Measurements from ENCODE around the gene GGA1. TPM values are rescaled to one million over a fixed set of nuclear protein-coding genes. Genes with fewer than 3 reads are reported as not detected.

The GGA1 gene, protein sequence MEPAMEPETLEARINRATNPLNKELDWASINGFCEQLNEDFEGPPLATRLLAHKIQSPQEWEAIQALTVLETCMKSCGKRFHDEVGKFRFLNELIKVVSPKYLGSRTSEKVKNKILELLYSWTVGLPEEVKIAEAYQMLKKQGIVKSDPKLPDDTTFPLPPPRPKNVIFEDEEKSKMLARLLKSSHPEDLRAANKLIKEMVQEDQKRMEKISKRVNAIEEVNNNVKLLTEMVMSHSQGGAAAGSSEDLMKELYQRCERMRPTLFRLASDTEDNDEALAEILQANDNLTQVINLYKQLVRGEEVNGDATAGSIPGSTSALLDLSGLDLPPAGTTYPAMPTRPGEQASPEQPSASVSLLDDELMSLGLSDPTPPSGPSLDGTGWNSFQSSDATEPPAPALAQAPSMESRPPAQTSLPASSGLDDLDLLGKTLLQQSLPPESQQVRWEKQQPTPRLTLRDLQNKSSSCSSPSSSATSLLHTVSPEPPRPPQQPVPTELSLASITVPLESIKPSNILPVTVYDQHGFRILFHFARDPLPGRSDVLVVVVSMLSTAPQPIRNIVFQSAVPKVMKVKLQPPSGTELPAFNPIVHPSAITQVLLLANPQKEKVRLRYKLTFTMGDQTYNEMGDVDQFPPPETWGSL
- 20.8 to 24.2 TPM (median 22.8 TPM) in 5 replicates for total RNA-seq (2022; extraction: Qiagen RNA extraction; ENCODE audit: low read depth)

DNA sequence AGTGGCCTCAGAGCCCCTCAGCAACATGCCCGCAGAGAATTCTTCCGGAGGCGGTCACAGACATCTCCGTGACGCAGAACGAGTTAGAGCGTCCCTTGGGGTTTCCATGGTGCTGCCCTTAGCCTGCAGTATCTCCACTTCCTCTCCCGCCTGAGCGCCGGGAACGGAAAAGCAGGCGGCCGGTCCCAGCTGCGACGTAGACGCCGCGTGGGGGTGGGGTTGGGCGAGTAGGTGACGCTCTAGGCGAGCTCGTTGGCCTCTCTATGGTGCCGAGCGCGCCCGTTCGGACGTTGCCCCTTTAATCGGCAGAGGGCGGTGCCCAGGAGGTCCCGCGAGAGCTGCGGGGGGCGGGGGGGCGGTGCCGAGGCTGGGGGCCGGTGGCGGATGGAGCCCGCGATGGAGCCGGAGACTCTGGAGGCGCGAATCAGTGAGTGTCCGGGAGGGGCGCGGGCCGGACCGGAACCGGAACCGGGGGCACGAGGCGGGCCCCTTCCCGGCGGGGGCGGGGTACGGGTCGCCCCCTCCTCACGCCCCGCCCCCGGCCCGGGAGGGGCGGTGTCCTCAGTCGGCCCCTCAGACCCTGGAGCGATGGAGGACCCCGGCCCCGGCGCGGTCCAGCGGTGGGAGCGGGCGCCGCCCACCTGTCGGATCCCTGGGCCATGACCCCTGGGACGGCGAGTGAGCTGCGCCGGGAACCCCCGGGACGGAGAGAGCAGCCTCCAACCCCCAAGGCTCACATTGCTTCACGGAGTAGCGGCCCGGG is at the start of gene GGA1:
Gene GGA1 (plus strand): TSS at position 358 of the 763 bp plus-strand sequence. CDS start 27 bp downstream, at position 385.

DNA sequence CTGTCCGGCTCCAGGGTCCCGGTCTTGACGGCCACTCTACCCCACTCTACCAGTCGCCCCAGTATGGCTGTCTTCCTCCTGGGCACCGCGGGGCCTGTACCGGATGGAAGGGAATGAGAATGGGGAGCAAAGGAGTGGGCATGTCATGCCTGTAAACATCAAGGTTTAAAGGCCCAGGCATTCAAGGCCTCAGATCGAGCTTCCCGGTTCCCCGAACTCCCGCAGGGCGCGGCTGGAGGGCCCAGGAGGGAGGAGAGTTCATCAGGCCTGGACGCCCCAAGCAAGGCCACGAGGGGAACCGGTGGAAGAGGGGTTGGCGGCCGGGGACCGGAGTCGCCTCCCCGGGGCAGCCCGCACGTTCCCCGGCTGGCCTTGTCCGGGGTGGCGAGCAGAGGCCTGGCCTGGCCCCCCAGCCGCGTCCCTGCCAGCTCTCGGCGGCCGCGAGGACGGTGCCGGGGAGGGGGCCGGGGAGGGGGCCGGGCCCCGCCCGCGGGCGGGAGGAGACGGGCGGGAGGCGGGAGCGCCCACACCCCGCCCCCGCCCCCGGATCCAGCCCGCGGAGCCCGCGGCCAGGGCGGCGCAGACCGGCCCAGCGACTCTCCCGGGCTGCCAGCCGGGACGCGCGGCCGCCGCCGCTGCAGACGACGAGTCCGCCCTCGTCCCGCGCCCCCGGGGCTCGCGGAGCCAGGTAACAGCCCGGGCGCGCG is 48.6 kb upstream of the GGA1 start, which contains the start of gene CDC42EP1:
Gene CDC42EP1 (plus strand): TSS at position 580 of the 707 bp plus-strand sequence. CDS start 5,870 bp downstream, outside the sequence.

GRCh38 chr22:37639070-37639760 is 30.6 kb downstream of the GGA1 start, which contains the start of gene SH3BP1:
SH3BP1 (plus strand) TSS chr22:37639669; CDS start chr22:37639788, 119 bp downstream.

DNA sequence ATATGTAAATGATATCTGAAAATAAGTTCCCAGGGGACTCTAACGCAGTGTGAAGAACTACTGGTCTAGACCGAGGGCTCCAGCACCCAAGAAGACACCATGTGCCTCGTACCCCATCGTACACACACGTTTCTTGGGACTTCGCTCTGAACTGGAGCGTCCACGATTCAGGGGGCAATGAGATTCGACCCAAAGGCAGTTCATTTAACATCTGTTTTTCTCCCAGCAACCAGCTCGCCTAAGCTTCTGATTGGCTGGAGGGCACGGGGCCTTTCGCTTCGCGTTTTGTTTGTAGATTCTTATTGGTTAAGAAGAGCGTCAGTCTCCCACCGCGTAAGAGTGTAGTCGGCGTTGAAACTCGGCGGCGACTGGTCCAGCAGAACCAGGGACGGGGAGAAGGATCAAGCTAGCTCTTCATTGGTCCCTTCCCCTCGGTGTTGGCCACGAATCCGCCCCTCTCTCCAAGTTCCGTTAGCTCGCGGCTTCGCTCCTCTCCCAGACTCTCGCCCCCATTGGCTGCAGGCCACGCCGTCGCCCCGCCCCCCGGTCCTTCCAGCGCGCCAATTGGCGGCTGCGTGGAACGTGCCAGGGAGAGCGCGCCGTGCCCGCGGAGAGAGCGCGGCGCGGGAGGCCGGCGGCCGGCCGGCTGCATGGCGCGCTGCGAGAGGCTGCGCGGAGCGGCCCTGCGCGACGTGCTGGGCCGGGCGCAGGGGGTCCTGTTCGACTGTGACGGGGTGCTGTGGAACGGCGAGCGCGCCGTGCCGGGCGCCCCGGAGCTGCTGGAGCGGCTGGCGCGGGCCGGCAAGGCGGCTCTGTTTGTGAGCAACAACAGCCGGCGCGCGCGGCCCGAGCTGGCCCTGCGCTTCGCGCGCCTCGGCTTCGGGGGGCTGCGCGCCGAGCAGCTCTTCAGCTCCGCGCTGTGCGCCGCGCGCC is 49.8 kb downstream of the GGA1 start, which contains the start of gene PDXP:
Gene PDXP (plus strand): TSS at position 591 of the 933 bp plus-strand sequence. CDS start 60 bp downstream, at position 651.

DNA sequence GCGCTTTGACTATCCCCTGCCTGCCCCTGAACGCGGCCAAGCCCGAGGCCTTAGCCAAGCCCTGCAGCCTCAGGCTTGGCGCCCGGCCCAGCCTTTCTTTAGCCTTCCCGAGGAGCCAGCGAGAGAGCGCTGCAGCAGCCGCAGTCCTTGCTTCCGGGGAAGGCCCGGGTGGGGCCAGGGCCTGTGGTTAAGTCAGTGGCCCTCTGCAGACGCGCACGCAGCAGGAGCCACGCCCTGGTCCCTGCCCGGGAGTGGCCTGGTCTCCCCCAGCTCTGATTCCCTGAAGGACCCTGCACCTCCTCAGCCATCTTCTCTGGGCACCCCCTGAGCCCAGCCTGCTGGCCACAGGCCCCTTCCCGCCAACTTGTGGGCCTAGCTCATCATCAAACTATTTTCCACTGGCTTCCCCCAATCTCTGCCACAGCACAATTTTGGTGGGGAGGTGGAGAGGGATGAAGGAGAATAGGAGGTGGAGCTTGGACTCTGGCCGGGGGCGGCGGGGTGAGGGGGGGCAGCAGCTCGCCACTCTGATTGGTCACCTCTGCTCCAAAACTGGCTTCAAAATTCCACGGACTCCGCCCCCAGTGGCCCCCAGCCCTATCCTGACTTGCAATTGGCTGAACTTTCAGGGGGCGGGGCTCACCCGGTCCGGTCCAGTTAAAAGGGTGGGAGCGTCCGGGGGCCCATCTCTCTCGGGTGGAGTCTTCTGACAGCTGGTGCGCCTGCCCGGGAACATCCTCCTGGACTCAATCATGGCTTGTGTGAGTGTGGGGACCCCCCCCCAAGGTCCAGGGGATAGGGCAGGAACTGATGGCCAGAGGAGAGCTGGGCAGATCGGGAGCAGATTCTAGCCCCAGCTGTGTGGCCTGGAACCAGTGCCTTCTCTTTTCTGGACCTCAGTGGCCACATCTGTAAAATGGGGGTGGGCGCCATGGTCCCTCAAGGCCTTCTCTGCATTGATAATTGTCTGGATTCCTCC is 66.6 kb downstream of the GGA1 start, which contains the start of gene LGALS1:
Gene LGALS1 (plus strand): TSS at position 686 of the 979 bp plus-strand sequence. CDS start 67 bp downstream, at position 753.

Other genes with a start within 250 kb of the GGA1 start
- 6.2 to 10.0 TPM (median 8.2 TPM) in 5 replicates for gene ELFN2, start 181.4 kb upstream of the GGA1 start, total RNA-seq (2022; extraction: Qiagen RNA extraction; ENCODE audit: low read depth)
- gene MFNG, start 122.5 kb upstream of the GGA1 start, total RNA-seq (2022; extraction: Qiagen RNA extraction; ENCODE audit: low read depth) = 1.9 to 3.2 TPM (median 2.6 TPM) in 5 replicates
- 31.4 to 41.7 TPM (median 39.2 TPM) in 5 replicates for gene CARD10, start 89.4 kb upstream of the GGA1 start, total RNA-seq (2022; extraction: Qiagen RNA extraction; ENCODE audit: low read depth)
- 31.6 to 40.9 TPM (median 36.9 TPM) in 5 replicates for gene CDC42EP1, start 48.4 kb upstream of the GGA1 start, total RNA-seq (2022; extraction: Qiagen RNA extraction; ENCODE audit: low read depth)
- gene LGALS2, start 28.7 kb upstream of the GGA1 start, total RNA-seq (2022; extraction: Qiagen RNA extraction; ENCODE audit: low read depth) = 0.38 to 0.66 TPM in 2 of 5 replicates, not detected in the others
- gene SH3BP1, start 30.8 kb downstream of the GGA1 start, total RNA-seq (2022; extraction: Qiagen RNA extraction; ENCODE audit: low read depth) = 1.3 to 2.7 TPM (median 1.9 TPM) in 5 replicates
- gene PDXP, start 49.9 kb downstream of the GGA1 start, total RNA-seq (2022; extraction: Qiagen RNA extraction; ENCODE audit: low read depth) = 18.5 to 20.5 TPM (median 20.0 TPM) in 5 replicates
- 1,194 to 1,393 TPM (median 1,273 TPM) in 5 replicates for gene LGALS1, start 66.8 kb downstream of the GGA1 start, total RNA-seq (2022; extraction: Qiagen RNA extraction; ENCODE audit: low read depth)
- 24.8 to 30.5 TPM (median 27.2 TPM) in 5 replicates for gene NOL12, start 77.5 kb downstream of the GGA1 start, total RNA-seq (2022; extraction: Qiagen RNA extraction; ENCODE audit: low read depth)
- 21.7 to 32.6 TPM (median 29.2 TPM) in 5 replicates for gene TRIOBP, start 88.2 kb downstream of the GGA1 start, total RNA-seq (2022; extraction: Qiagen RNA extraction; ENCODE audit: low read depth)
- 2.3 to 3.8 TPM (median 3.3 TPM) in 5 replicates for gene GCAT, start 199.1 kb downstream of the GGA1 start, total RNA-seq (2022; extraction: Qiagen RNA extraction; ENCODE audit: low read depth)
- gene GALR3, start 214.5 kb downstream of the GGA1 start, total RNA-seq (2022; extraction: Qiagen RNA extraction; ENCODE audit: low read depth) = not detected in 5 replicates
- 16.7 to 25.4 TPM (median 23.8 TPM) in 5 replicates for gene ANKRD54, start 235.5 kb downstream of the GGA1 start, total RNA-seq (2022; extraction: Qiagen RNA extraction; ENCODE audit: low read depth)
- gene EIF3L, start 240.6 kb downstream of the GGA1 start, total RNA-seq (2022; extraction: Qiagen RNA extraction; ENCODE audit: low read depth) = 268 to 302 TPM (median 282 TPM) in 5 replicates

Measured in A549 treated with DMSO at 1 μM for 4 hours (cell line).